HG03060 (cell line): ENCODE data around the gene ELAPOR2.
"Not testable (repeated sequence)": the region's sequence is repeated elsewhere in the genome, so short reads cannot be mapped to it uniquely, and the experiment has no call there.

ENCODE experiments used
- ATAC-seq: cut with Tn5 transposase; IDR thresholded peaks from one replicate; pipeline ENCODE4 v1.9.1; 2021; ENCODE audit warnings: low read depth, moderate number of reproducible peaks; ENCODE audit not compliant: unreplicated experiment

Gene ELAPOR2, protein sequence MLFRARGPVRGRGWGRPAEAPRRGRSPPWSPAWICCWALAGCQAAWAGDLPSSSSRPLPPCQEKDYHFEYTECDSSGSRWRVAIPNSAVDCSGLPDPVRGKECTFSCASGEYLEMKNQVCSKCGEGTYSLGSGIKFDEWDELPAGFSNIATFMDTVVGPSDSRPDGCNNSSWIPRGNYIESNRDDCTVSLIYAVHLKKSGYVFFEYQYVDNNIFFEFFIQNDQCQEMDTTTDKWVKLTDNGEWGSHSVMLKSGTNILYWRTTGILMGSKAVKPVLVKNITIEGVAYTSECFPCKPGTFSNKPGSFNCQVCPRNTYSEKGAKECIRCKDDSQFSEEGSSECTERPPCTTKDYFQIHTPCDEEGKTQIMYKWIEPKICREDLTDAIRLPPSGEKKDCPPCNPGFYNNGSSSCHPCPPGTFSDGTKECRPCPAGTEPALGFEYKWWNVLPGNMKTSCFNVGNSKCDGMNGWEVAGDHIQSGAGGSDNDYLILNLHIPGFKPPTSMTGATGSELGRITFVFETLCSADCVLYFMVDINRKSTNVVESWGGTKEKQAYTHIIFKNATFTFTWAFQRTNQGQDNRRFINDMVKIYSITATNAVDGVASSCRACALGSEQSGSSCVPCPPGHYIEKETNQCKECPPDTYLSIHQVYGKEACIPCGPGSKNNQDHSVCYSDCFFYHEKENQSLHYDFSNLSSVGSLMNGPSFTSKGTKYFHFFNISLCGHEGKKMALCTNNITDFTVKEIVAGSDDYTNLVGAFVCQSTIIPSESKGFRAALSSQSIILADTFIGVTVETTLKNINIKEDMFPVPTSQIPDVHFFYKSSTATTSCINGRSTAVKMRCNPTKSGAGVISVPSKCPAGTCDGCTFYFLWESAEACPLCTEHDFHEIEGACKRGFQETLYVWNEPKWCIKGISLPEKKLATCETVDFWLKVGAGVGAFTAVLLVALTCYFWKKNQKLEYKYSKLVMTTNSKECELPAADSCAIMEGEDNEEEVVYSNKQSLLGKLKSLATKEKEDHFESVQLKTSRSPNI

GRCh38 chr7:87059525-87060287 lies at the start of gene ELAPOR2:
TSS of gene ELAPOR2 (minus strand) at chr7:87059654. CDS start at chr7:87059513, 141 bp downstream.
- ATAC-seq = peak; percentile 85

DNA sequence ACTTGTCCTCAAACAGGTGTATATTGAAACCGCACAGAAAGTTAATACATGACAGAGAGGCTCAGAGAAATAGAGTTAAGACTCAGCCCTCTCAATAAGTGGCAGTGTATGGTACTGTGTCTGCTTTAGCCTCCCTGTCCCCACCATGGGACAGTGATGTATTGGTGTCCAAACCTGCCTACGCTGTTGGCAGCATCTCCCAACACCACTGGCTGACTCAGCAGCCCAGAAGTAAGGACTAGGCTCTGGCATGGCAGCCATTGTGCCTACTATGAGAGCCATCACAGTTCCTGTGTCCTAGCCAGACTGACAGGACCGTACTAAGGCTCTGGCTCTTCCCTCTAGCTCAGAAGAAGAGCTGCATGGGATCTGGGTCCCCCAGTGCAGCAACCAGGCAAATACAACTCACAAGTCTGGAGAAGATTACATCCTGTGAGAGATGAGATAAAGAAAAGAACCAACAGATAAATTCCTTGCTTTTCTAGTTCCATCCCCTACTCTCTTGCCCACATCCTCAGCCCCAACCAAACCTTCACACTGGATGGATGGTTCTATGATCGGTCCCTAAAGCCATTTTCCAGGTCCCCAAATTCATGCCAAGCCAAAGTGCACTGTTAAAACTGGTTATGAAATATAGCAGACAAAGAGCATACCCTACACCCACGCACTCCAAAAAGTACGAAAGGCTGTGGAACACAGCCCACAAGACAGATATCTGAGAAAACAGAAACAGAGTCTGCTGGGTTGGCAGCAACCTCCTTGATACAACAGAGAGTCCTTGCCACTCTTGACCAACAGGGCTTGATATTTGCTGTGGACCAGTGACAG lies 48.7 kb upstream of the ELAPOR2 start:
- no peak for ATAC-seq

GRCh38 chr7:87106974-87107612 lies 47.6 kb upstream of the ELAPOR2 start:
- ATAC-seq = no peak

GRCh38 chr7:87105401-87105800 lies 45.9 kb upstream of the ELAPOR2 start:
- no peak for ATAC-seq

DNA sequence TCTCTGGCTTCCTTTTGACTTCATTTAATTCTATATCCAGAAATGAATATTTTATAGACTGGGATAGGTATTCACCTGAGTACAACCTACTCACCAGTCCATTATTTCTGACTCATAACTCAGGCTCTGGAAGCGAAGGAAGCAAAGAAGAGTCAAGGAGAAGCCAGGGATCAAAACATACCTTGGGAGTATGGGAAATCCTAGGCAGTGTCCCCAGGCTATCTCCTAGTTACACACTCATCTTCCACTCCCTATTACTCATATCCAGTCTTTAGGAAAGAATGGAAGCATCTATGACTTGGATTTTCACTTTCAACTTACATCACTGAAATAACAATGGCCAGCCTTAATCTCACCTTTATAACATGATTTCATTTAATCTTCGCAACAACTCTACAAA lies 40.9 kb upstream of the ELAPOR2 start:
- ATAC-seq = no peak

DNA sequence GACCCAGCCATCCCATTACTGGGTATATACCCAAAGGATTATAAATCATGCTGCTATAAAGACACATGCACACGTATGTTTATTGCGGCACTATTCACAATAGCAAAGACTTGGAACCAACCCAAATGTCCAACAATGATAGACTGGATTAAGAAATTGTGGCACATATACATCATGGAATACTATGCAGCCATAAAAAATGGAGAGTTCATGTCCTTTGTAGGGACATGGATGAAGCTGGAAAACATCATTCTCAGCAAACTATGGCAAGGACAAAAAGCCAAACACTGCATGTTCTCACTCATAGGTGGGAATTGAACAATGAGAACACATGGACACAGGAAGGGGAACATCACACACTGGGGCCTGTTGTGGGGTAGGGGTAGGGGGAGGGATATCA lies 37.9 kb upstream of the ELAPOR2 start:
- ATAC-seq = not testable (repeated sequence)

DNA sequence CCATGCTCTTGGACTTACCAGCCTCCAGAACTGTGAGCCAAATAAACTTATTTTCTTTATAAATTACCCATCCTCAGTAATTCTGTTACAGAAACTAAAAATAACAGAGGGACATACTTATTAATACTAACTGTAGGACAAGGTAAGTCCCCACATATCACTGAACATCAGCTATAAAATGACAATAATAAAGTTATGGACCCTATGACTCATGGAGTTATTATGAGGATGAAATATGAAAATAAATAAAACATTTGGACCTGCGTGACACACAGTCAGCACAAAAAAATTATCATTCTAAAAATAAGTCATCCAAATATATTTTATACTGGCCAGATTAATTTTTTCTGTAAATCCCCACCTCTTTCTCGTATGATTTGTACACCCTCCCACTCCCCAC lies 34.9 kb upstream of the ELAPOR2 start:
- no peak for ATAC-seq

DNA sequence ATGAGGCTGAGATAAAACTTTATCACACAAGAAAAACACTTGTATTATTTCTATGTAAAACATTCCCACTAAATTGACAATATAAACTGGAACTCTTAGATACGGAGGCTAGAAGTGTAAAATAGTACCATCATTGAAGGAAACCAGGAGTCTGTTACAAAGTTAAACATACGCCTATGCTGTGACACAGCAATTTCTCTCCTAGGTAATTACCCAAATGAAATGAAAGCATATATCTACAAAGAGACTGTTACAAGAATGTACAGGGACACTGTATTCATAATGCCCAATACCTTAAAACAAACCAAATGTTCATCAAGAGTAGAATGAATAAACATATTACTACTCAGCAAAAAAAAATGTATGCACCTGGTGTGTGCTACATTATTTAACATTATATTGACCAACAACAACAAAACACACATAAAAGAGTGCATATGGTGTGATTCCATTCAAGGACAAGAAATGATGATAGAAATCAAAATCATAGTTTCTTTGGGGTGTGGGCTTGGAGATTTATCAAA lies 33.2 kb upstream of the ELAPOR2 start:
- no peak for ATAC-seq

DNA sequence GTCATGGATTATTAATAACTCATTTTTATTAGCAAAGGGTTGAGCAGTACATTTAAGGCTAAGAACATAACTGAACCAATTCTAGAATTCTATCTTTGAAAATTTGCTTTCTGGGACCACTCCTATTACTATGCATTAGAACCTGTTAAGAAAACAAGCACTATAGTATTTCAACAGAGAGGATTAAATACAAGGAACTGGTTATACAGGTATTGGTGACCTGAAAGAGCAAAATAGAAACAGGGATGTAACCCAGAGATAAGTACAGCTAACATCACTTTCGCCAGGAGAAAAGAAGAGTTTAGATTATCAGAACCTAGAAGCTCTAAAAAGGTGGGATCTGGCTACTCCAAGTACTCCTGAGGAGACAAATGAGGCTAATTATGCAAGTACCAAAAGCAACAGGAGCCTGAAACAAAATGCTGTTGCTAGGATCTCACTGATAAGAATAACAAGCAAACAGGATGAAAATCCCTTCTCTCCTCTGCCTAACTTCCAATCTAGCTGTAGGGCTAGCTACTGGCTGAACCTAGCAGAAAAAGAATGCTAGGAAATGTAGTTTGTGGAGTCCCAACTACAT lies 32.1 kb upstream of the ELAPOR2 start:
- ATAC-seq = no peak

DNA sequence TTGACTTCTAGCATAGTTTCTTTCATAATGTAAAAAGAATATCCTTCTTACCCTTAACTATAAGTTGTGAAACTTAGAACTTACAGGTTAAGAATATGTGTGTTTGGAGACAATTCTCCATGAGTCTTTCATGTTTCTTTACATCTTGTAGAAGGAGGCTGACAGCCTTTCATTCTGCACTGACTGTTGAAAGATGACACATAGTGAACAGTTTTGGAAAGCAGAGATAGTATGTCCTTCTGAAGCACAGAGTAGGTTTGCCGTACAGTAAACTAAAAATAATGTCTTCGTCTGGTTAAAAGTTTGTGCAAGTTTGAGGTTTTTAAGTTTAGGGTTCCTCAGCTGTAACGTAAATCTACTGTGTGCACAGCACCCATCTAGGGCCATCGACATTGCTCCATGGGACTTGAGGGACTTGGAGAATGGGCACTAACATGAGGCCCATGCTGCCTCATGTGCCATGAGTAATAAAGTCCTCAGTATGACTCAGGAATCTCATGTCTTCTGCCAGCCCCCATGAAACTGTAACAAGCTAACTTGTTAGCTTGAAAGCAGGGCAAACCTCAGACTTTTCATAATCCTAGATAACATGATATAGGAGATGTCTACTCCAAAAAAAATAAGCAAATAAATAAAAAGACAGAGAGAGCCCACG lies 24.5 kb upstream of the ELAPOR2 start:
- ATAC-seq = no peak

DNA sequence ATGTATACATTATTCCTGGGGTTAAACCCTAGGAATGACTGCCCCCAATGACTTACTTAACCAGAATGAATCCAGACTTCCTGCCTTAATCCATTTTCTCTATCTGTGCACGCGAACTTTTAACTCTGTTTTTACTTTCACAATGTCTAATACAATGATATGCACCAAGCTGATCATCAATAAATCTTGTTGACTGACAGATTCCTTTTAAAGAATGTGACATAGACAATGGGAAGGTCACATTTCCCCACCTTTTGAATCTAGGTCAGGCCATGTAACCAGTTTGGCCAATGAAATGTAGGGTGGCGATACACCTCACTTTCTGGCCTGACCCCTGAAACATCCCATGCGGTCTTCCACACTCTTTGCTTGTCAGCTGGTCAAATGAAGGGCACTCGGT lies 23.2 kb upstream of the ELAPOR2 start:
- no peak for ATAC-seq

DNA sequence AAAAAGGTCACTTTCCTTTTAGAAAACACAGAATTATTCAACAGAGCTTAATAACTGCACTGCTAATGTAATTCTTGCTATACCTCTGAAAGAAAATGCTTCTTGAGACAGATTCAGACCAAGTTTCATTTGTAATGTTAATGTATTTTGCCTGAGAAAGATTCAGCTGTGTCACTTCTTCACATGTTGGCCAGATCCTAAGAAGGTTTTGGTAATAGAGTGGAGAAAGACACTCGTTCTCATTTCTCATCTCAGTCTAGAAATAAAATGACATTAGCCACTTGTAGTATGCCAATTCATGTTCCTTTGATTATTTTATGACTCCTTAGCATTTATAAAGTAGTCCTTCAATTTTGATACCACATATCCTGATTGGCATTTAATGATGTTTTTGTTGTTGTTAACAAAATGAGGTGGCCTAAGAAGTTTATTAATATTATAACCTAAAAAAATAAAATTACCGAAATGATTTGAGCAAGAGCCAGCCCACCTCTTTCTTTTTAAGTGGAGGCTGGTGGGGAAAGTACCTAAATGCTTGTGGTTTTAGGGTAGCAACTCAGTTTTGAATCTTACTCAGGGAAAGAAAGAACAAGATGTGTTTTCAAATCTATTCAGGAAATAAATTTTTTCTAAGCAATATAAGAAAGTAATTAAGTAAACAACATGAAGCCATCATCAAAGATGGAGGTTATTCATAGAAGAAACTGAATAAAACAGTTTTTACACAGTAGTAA lies 16.4 kb upstream of the ELAPOR2 start:
- no peak for ATAC-seq

GRCh38 chr7:87067788-87068187 lies 8.3 kb upstream of the ELAPOR2 start:
- no peak for ATAC-seq

DNA sequence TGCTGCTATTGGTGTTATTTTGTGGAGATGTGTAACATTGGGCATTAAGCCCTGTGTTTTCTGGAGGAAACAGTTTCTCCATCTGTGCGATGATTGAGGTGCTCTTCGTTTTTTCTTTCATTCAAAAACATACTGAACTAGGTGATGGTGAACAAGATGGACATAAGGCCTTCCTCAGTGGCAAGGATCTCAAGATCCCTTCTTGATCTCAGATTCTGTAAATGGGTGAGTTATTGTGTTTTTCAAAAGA lies 759 bp upstream of the ELAPOR2 start:
- ATAC-seq = no peak

DNA sequence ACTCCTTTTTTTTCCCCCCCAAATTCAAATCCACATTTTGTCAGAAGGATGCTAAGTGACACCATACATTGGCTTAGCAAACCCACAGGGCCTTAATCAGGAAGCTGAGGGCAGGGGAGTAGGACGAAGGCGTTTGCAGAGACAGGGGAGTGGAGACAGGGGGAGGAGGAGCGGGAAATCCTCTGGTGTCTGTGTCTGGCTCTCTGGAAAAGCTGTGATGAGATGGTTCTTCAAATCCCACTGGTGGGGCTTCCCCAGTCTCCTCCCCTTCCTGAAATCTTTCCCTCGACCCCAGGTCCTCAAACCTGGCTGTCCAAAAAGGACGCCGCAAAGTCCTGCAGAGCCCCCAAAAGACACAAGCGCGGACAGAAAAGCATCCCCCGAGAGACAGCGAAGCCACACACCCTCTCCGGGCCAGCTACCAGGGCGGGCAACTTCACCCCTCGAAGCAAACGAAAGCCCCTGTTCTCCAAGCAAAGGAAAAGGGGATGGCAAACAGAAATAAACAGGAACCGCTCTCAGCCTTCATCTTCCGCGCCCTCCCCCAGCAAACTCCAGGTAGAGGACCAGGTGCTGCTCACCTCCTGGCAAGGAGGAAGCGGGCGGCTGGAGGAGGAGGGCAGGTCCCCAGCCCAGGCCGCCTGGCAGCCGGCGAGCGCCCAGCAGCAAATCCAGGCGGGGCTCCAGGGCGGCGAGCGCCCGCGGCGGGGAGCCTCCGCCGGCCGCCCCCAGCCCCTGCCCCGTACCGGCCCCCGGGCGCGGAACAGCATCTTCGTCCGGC lies 520 bp downstream of the ELAPOR2 start:
- no peak for ATAC-seq

GRCh38 chr7:87057210-87057609 lies 2.2 kb downstream of the ELAPOR2 start:
- no peak for ATAC-seq

GRCh38 chr7:87056346-87056745 lies 3.1 kb downstream of the ELAPOR2 start:
- no peak for ATAC-seq
